ENCODE data around the gene ONECUT1. TPM values are rescaled to one million over a fixed set of nuclear protein-coding genes. Genes with fewer than 3 reads are reported as not detected.

Gene ONECUT1
- total RNA-seq, 2 experiments from 2014 or later, result 0.15 to 0.25 TPM

- Histone ChIP-seq H2AFZ (ENCODE audit: low read length) (no peak overlapping the region), H3K9me3 (ENCODE audit: low read length) (no peaks in the 10 kb centered on the region), H4K20me1 (ENCODE audit: insufficient read depth, low read length) (no peaks in the 10 kb centered on the region), H3K27ac (ENCODE audit: low read depth, low read length, poor library complexity, severe bottlenecking) (no peak overlapping the region), H3K4me3 (ENCODE audit: low read depth, low read length, poor library complexity, severe bottlenecking) (no peak overlapping the region), H3K4me1 (ENCODE audit: insufficient read depth, low read length, poor library complexity, severe bottlenecking) (no peaks in the 10 kb centered on the region), H3K9me2 (ENCODE audit: insufficient read depth, low read length) (no peaks in the 10 kb centered on the region), H3K4me2 (ENCODE audit: low read length) (no peak overlapping the region), H3K36me3 (ENCODE audit: insufficient read depth, low read length) (no peaks in the 10 kb centered on the region), H3K79me2 (ENCODE audit: insufficient read depth, low read depth, low read length) (no peaks in the 10 kb centered on the region)
- TF ChIP-seq EZH2phosphoT487 (IDR thresholded peaks at IDR 0.05; ENCODE audit: borderline replicate concordance, low read depth, low read length) (no peak), CTCF (conservative IDR thresholded peaks at IDR 0.05; ENCODE audit: low read length) (no peak)
- ChIA-PET POLR2A (interaction anchor here (0.6 kb wide), 1 partner anchor 123 kb away, joined by 3 read pairs; no protein-coding TSS in a partner anchor), CTCF (ENCODE audit: unreplicated experiment) (no interaction called here)
- intact Hi-C loops (cut with micrococcal nuclease; ENCODE audit: unreplicated experiment), result no loop called here
- no peak for DNase-seq (ENCODE audit: low spot score)
- no TSS peak for BruUV-seq (replicated peaks)
Measured at GRCh38 chr15:52796753-52797520, 6.8 kb upstream of the ONECUT1 start.

- no peak overlapping the region for H3K4me2 ChIP-seq (ENCODE audit: low read length)
- no peaks in the 10 kb centered on the region for H4K20me1 ChIP-seq (ENCODE audit: insufficient read depth, low read length)
- no peak for TF ChIP-seq EZH2phosphoT487 (IDR thresholded peaks at IDR 0.05; ENCODE audit: borderline replicate concordance, low read depth, low read length)
- TF ChIP-seq CTCF (conservative IDR thresholded peaks at IDR 0.05; ENCODE audit: low read length), result no peak
- CTCF ChIA-PET (ENCODE audit: unreplicated experiment), result no interaction called here
- no peak for DNase-seq (ENCODE audit: low spot score)
- H3K27ac ChIP-seq (ENCODE audit: low read depth, low read length, poor library complexity, severe bottlenecking), result no peak overlapping the region
- H3K4me1 ChIP-seq (ENCODE audit: insufficient read depth, low read length, poor library complexity, severe bottlenecking), result no peaks in the 10 kb centered on the region
- no peaks in the 10 kb centered on the region for H3K9me3 ChIP-seq (ENCODE audit: low read length)
- H3K79me2 ChIP-seq (ENCODE audit: insufficient read depth, low read depth, low read length), result no peaks in the 10 kb centered on the region
- no peak overlapping the region for H3K4me3 ChIP-seq (ENCODE audit: low read depth, low read length, poor library complexity, severe bottlenecking)
- POLR2A ChIA-PET, result no interaction called here
- BruUV-seq (replicated peaks), result no TSS peak
- H3K36me3 ChIP-seq (ENCODE audit: insufficient read depth, low read length), result no peaks in the 10 kb centered on the region
- H3K9me2 ChIP-seq (ENCODE audit: insufficient read depth, low read length), result no peaks in the 10 kb centered on the region
- intact Hi-C loops (cut with micrococcal nuclease; ENCODE audit: unreplicated experiment), result no loop called here
- no peak overlapping the region for H2AFZ ChIP-seq (ENCODE audit: low read length)
Measured at GRCh38 chr15:52796228-52796521, 6.0 kb upstream of the ONECUT1 start.

- Histone ChIP-seq H3K9me2 (ENCODE audit: insufficient read depth, low read length) (no peaks in the 10 kb centered on the region), H3K9me3 (ENCODE audit: low read length) (no peaks in the 10 kb centered on the region), H3K4me1 (ENCODE audit: insufficient read depth, low read length, poor library complexity, severe bottlenecking) (no peaks in the 10 kb centered on the region), H3K4me3 (ENCODE audit: low read depth, low read length, poor library complexity, severe bottlenecking) (no peak overlapping the region), H3K36me3 (ENCODE audit: insufficient read depth, low read length) (no peaks in the 10 kb centered on the region), H3K4me2 (ENCODE audit: low read length) (no peak overlapping the region), H2AFZ (ENCODE audit: low read length) (no peak overlapping the region), H3K27ac (ENCODE audit: low read depth, low read length, poor library complexity, severe bottlenecking) (no peak overlapping the region), H3K79me2 (ENCODE audit: insufficient read depth, low read depth, low read length) (no peaks in the 10 kb centered on the region), H4K20me1 (ENCODE audit: insufficient read depth, low read length) (no peaks in the 10 kb centered on the region)
- POLR2A ChIA-PET, result interaction anchor here (0.6 to 0.7 kb wide), 2 partner anchors 217 to 919 kb away, joined by 5 read pairs; no protein-coding TSS in a partner anchor
- TF ChIP-seq CTCF (conservative IDR thresholded peaks at IDR 0.05; ENCODE audit: low read length) (no peak), EZH2phosphoT487 (IDR thresholded peaks at IDR 0.05; ENCODE audit: borderline replicate concordance, low read depth, low read length) (no peak)
- no TSS peak for BruUV-seq (replicated peaks)
- no peak for DNase-seq (ENCODE audit: low spot score)
- intact Hi-C loops (cut with micrococcal nuclease; ENCODE audit: unreplicated experiment), result no loop called here
- CTCF ChIA-PET (ENCODE audit: unreplicated experiment), result no interaction called here
Measured at GRCh38 chr15:52795464-52796227, 5.5 kb upstream of the ONECUT1 start.

Data from OCI-LY7 (cell line).